IMR-90 (cell line): ENCODE data around the gene CSF1. TPM values are rescaled to one million over a fixed set of nuclear protein-coding genes. Genes with fewer than 3 reads are reported as not detected.
A peak's percentile ranks its signal among the peaks of the same experiment; 100 is the strongest.

Experiments
- ATAC-seq: fragments of 200-7000 bp; cut with Tn5 transposase; 2 replicates; pipeline ENCODE4 v1.9.1; 2020; ENCODE audit warnings: low read depth, mild to moderate bottlenecking, moderate library complexity
- BruUV-seq: library from RNA; stranded (reverse); fragments of 400-500 nt; replicated peaks from 2 replicates; lab custom pipeline; 2021; lab: Mats Ljungman, UMichigan
- CTCF ChIA-PET: fragments of 300-600 bp; formaldehyde crosslinking; extraction: SDS; loops from one replicate; lab custom pipeline; 2021; ENCODE audit warnings: antibody characterized with exemption; lab: Yijun Ruan, JAX
- POLR2A ChIA-PET: fragments of 300-600 bp; sonication (Branson Sonifier 250); formaldehyde crosslinking; loops from one replicate; lab custom pipeline; 2022; ENCODE audit warnings: antibody characterized with exemption; ENCODE audit not compliant: unreplicated experiment; lab: Charles Lee
- DNase-seq: peaks from one replicate; pipeline ENCODE4 v3.0.0; 2013
- H2AFZ ChIP-seq: replicated peaks from 2 replicates; pipeline ENCODE3; 2013; ENCODE audit warnings: low read length, mild to moderate bottlenecking; ENCODE audit not compliant: poor library complexity
- H2AK5ac ChIP-seq: 2 replicates; pipeline ENCODE4 v1.6.1; 2013; ENCODE audit warnings: low read depth, low read length, inconsistent platforms
- H2AK9ac ChIP-seq: replicated peaks from 2 replicates; pipeline ENCODE3; 2013; ENCODE audit warnings: mild to moderate bottlenecking, low read depth, low read length, moderate library complexity; ENCODE audit not compliant: poor library complexity
- H2BK120ac ChIP-seq: 2 replicates; pipeline ENCODE4 v1.6.1; 2013; ENCODE audit warnings: low read depth, low read length, inconsistent platforms
- H2BK15ac ChIP-seq: 3 replicates; pipeline ENCODE4 v1.6.1; 2013; ENCODE audit warnings: low read depth, low read length, inconsistent platforms
- H2BK20ac ChIP-seq: 2 replicates; pipeline ENCODE4 v1.6.1; 2013; ENCODE audit warnings: low read depth, mild to moderate bottlenecking, inconsistent platforms, low read length, moderate library complexity
- H2BK5ac ChIP-seq: 2 replicates; pipeline ENCODE4 v1.6.1; 2013; ENCODE audit warnings: mild to moderate bottlenecking, low read depth, low read length, inconsistent platforms; ENCODE audit not compliant: poor library complexity, severe bottlenecking
- H3K14ac ChIP-seq: replicated peaks from 2 replicates; pipeline ENCODE4 v1.6.1; 2013; ENCODE audit warnings: low read depth, low read length, inconsistent platforms
- H3K18ac ChIP-seq: 2 replicates; pipeline ENCODE4 v1.6.1; 2013; ENCODE audit warnings: low read depth, low read length, control low read depth
- H3K23ac ChIP-seq: 2 replicates; pipeline ENCODE4 v1.6.1; 2013; ENCODE audit warnings: low read depth, low read length, inconsistent platforms
- H3K27ac ChIP-seq: 2 replicates; pipeline ENCODE4 v1.5.1; 2013; ENCODE audit warnings: mild to moderate bottlenecking, control low read depth, low read length; ENCODE audit not compliant: insufficient read depth
- H3K27me3 ChIP-seq: 2 replicates; pipeline ENCODE4 v1.6.1; 2013; ENCODE audit warnings: low read length; ENCODE audit not compliant: control insufficient read depth, insufficient read depth
- H3K36me3 ChIP-seq: 2 replicates; pipeline ENCODE4 v1.6.1; 2013; ENCODE audit warnings: low read length, mixed read lengths; ENCODE audit not compliant: control insufficient read depth, insufficient read depth
- H3K4ac ChIP-seq: 2 replicates; pipeline ENCODE4 v1.6.1; 2013; ENCODE audit warnings: low read depth, low read length, inconsistent platforms
- H3K4me1 ChIP-seq: 2 replicates; pipeline ENCODE4 v1.6.1; 2013; ENCODE audit warnings: low read length, mixed read lengths; ENCODE audit not compliant: control insufficient read depth, insufficient read depth
- H3K4me2 ChIP-seq: 2 replicates; pipeline ENCODE4 v1.6.1; 2013; ENCODE audit warnings: low read depth, mild to moderate bottlenecking, control low read depth, low read length, moderate library complexity
- H3K4me3 ChIP-seq: 2 replicates; pipeline ENCODE4 v1.5.1; 2013; ENCODE audit warnings: low read depth, mild to moderate bottlenecking, control low read depth, low read length, moderate library complexity; ENCODE audit not compliant: insufficient read depth
- H3K56ac ChIP-seq: 2 replicates; pipeline ENCODE4 v1.6.1; 2013; ENCODE audit warnings: low read length, inconsistent platforms; ENCODE audit not compliant: insufficient read depth; ENCODE audit errors: extremely low read depth
- H3K79me1 ChIP-seq, 2 experiments: 2 replicates each; pipeline ENCODE4 v1.6.1; 2013; ENCODE audit warnings: low read length in 2 of 2, inconsistent platforms in 1 of 2, low read depth in 1 of 2
- H3K9ac ChIP-seq: 2 replicates; pipeline ENCODE4 v1.6.1; 2013; ENCODE audit warnings: low read depth, low read length, control low read depth
- H3K9me1 ChIP-seq: 2 replicates; pipeline ENCODE4 v1.6.1; 2013; ENCODE audit warnings: low read length, inconsistent platforms; ENCODE audit not compliant: insufficient read depth
- H3K9me3 ChIP-seq: 2 replicates; pipeline ENCODE4 v1.6.1; 2013; ENCODE audit warnings: low read length; ENCODE audit not compliant: control insufficient read depth, insufficient read depth
- H4K20me1 ChIP-seq: 2 replicates; pipeline ENCODE4 v1.6.1; 2013; ENCODE audit warnings: low read length, inconsistent platforms; ENCODE audit not compliant: insufficient read depth
- H4K5ac ChIP-seq: 2 replicates; pipeline ENCODE4 v1.6.1; 2013; ENCODE audit warnings: mild to moderate bottlenecking, low read depth, low read length, control low read depth
- H4K8ac ChIP-seq, 2 experiments: 2 replicates each; pipeline ENCODE4 v1.6.1; 2013; ENCODE audit warnings: low read depth in 2 of 2, low read length in 2 of 2, control low read depth in 1 of 2, inconsistent platforms in 1 of 2
- H4K91ac ChIP-seq: 2 replicates; pipeline ENCODE4 v1.6.1; 2013; ENCODE audit warnings: low read depth, low read length, inconsistent platforms; ENCODE audit not compliant: insufficient read depth
- BHLHE40 ChIP-seq: fragments of 150-350 bp; IDR thresholded peaks from 2 replicates; pipeline ENCODE4 v1.6.1; 2016; ENCODE audit warnings: mild to moderate bottlenecking, low read depth, low read length
- CEBPB ChIP-seq: IDR thresholded peaks from 2 replicates; pipeline ENCODE4 v1.6.1; 2012; ENCODE audit warnings: low read depth, low read length, improper control_type of control experiment
- CHD1 ChIP-seq: IDR thresholded peaks from 2 replicates; pipeline ENCODE4 v1.6.1; 2012; ENCODE audit warnings: low read depth, low read length, improper control_type of control experiment
- CTCF ChIP-seq: conservative IDR thresholded peaks from 2 replicates; pipeline ENCODE4 v1.5.1; 2012; ENCODE audit warnings: mild to moderate bottlenecking, low read depth, low read length, improper control_type of control experiment
- ELK1 ChIP-seq: fragments of 150-350 bp; IDR thresholded peaks from 2 replicates; pipeline ENCODE4 v1.6.1; 2016; ENCODE audit warnings: low read depth, mild to moderate bottlenecking, low read length, moderate library complexity, borderline replicate concordance
- FOS ChIP-seq: fragments of 150-350 bp; IDR thresholded peaks from 2 replicates; pipeline ENCODE4 v1.6.1; 2016; ENCODE audit warnings: low read depth, low read length
- MAFK ChIP-seq: IDR thresholded peaks from 2 replicates; pipeline ENCODE4 v1.6.1; 2012; ENCODE audit warnings: low read depth, low read length, improper control_type of control experiment
- MAZ ChIP-seq: IDR thresholded peaks from 2 replicates; pipeline ENCODE4 v1.6.1; 2012; ENCODE audit warnings: low read depth, mild to moderate bottlenecking, low read length, improper control_type of control experiment, moderate library complexity, borderline replicate concordance
- MXI1 ChIP-seq: IDR thresholded peaks from 2 replicates; pipeline ENCODE4 v1.6.1; 2012; ENCODE audit warnings: low read depth, mild to moderate bottlenecking, low read length, moderate library complexity, borderline replicate concordance
- NFE2L2 ChIP-seq: fragments of 150-350 bp; IDR thresholded peaks from 2 replicates; pipeline ENCODE4 v1.6.1; 2016; ENCODE audit warnings: low read depth, mild to moderate bottlenecking, low read length
- POLR2A ChIP-seq: IDR thresholded peaks from 2 replicates; pipeline ENCODE4 v1.6.1; 2012; ENCODE audit warnings: mild to moderate bottlenecking, low read depth, low read length
- RAD21 ChIP-seq: IDR thresholded peaks from 2 replicates; pipeline ENCODE4 v1.6.1; 2012; ENCODE audit warnings: low read length, improper control_type of control experiment
- RCOR1 ChIP-seq: IDR thresholded peaks from 2 replicates; pipeline ENCODE4 v1.6.1; 2012; ENCODE audit warnings: mild to moderate bottlenecking, low read length, improper control_type of control experiment; ENCODE audit not compliant: insufficient replicate concordance
- RFX5 ChIP-seq: IDR thresholded peaks from 2 replicates; pipeline ENCODE4 v1.8.0; 2012; ENCODE audit warnings: low read depth, mild to moderate bottlenecking, low read length, moderate library complexity
- SMC3 ChIP-seq: fragments of 150-350 bp; IDR thresholded peaks from 2 replicates; pipeline ENCODE4 v1.6.1; 2016; ENCODE audit warnings: low read depth, mild to moderate bottlenecking, antibody characterized with exemption, low read length, moderate library complexity
- USF2 ChIP-seq: fragments of 150-350 bp; IDR thresholded peaks from 2 replicates; pipeline ENCODE4 v1.6.1; 2017; ENCODE audit warnings: mild to moderate bottlenecking, antibody characterized with exemption, low read length, low read depth
- WGBS, 2 experiments: methylation state at CpG; one replicate each; pipeline versions ENCODE4 v1.1.5 to v1.1.7; 2013; ENCODE audit warnings: missing lambda C conversion rate in 2 of 2; ENCODE audit not compliant: insufficient read length in 1 of 2; ENCODE audit errors: extremely low coverage in 2 of 2; 5-methylcytosine and 5-hydroxymethylcytosine counted together
- dilution Hi-C: fragments of 300-500 bp; cut with HindIII; formaldehyde crosslinking; loops from one replicate; pipeline ENCODE4 v1.14.3; 2018; ENCODE audit warnings: low sequenced_read_pairs; ENCODE audit not compliant: unreplicated experiment
- in situ Hi-C: fragments of 300-500 bp; cut with MboI; formaldehyde crosslinking; loops from 3 replicates; pipeline ENCODE4 v1.14.3; 2019; ENCODE audit warnings: low sequenced_read_pairs, inconsistent platforms, mixed read lengths
- intact Hi-C: fragments of 100-400 bp; cut with micrococcal nuclease; formaldehyde crosslinking; loops from 2 replicates; pipeline ENCODE4 v1.10.0; 2022
- polyA plus RNA-seq, 3 experiments: library from polyadenylated mRNA; depleted of rRNA; stranded (reverse); fragments of >200 nt; gene quantifications; 2 replicates each; pipeline ENCODE4 v1.2.3, GENCODE V29; 2012; ENCODE audit warnings: low replicate concordance in 1 of 3
- total RNA-seq: library from RNA; depleted of rRNA; stranded (reverse); fragments of >200 nt; gene quantifications from 2 replicates; pipeline ENCODE4 v1.2.3, GENCODE V29; 2012

The CSF1 gene
- total and polyA plus RNA-seq, 2 of the 4 experiments (the other 2 are of a cell fraction), result 14.3 to 22.0 TPM

- no peak for DNase-seq
- Histone ChIP-seq H2BK20ac (no peak overlapping the region), H3K27ac (no peak overlapping the region), H3K23ac (no peak overlapping the region), H3K56ac (no peak overlapping the region), H3K36me3 (no peaks in the 10 kb centered on the region), H4K8ac (no peak overlapping the region), H2AFZ (peak overlapping the region; percentile 13), H3K4me1 (no peaks in the 10 kb centered on the region; the same call in 1 of the 2 replicates), H2BK15ac (no peak overlapping the region), H3K4me3 (no peak overlapping the region), H3K4ac (no peak overlapping the region), H4K5ac (no peak overlapping the region), H3K9me1 (no peaks in the 10 kb centered on the region), H2AK5ac (no peak overlapping the region), H3K18ac (no peak overlapping the region), H3K9me3 (no peaks in the 10 kb centered on the region), H3K79me1 (no peaks in the 10 kb centered on the region), H4K91ac (no peak overlapping the region), H3K4me2 (no peak overlapping the region), H3K9ac (no peak overlapping the region), H3K14ac (no peak overlapping the region), H4K20me1 (no peaks in the 10 kb centered on the region), H2BK5ac (no peak overlapping the region), H2AK9ac (no peak overlapping the region), H3K27me3 (no peaks in the 10 kb centered on the region), H2BK120ac (no peak overlapping the region)
- CTCF ChIA-PET, result no interaction called here
- in situ Hi-C loops (no loop called here), dilution Hi-C loops (no loop called here), intact Hi-C loops (no loop called here)
- WGBS, 2 experiments, result 80% methylated on average over 3 of the region's 6 CpGs; no CpG with 5 or more reads in 1 of the 2 experiments
- no TSS peak for BruUV-seq
- no peak for ATAC-seq
- no peak for TF ChIP-seq ELK1
- TF ChIP-seq FOS, result no peak
- TF ChIP-seq CHD1, result no peak
- TF ChIP-seq MAFK, result no peak
- TF ChIP-seq CEBPB, result no peak
- TF ChIP-seq SMC3, result no peak
- TF ChIP-seq USF2, result no peak
- no peak for TF ChIP-seq RAD21
- TF ChIP-seq BHLHE40, result no peak
- TF ChIP-seq MAZ, result no peak
- no peak for TF ChIP-seq RCOR1
- no peak for TF ChIP-seq POLR2A
- no peak for TF ChIP-seq CTCF
- TF ChIP-seq RFX5, result no peak
- TF ChIP-seq NFE2L2, result no peak
- TF ChIP-seq MXI1, result no peak
- POLR2A ChIA-PET, result no interaction called here
Measured at GRCh38 chr1:109946511-109946910, 35.9 kb downstream of the CSF1 start.
